ENCODE measurements around the gene COBL. TPM values are rescaled to one million over a fixed set of nuclear protein-coding genes. Genes with fewer than 3 reads are reported as not detected.

Gene COBL
- polyA plus RNA-seq, 1 donor (not counting 4 experiments of a cell fraction or from before 2014, with no cell fraction given), result 4.5 TPM

DNA sequence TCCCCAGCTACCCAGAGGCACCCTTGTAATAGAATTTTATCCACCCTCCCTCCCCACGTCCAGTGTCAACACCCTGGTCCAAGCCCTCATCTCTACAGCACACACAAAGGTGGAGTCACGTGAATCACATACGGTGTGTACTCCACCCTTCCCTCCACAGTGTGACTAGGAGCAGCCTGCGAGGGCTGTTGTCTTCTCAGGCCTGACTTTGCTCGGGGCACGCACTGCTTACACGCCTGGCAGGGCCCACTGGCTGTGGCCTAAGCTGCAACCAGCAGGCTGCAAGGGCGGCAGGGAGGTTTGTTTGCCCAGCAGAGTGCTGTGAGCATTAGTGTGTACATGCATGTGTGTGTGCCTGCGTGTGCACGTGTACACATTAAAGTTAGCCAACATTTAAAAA lies 93.7 kb downstream of the COBL start:
- no peak overlapping the region for H3K27ac ChIP-seq (ENCODE audit: control insufficient read depth, insufficient read depth, low read length)
- no peaks in the 10 kb centered on the region for H3K9me1 ChIP-seq (ENCODE audit: control insufficient read depth, extremely low read depth, insufficient read depth, low read length)
- H3K79me2 ChIP-seq (ENCODE audit: control insufficient read depth, insufficient read depth, low read length), result no peaks in the 10 kb centered on the region
- DNase-seq (ENCODE audit: low read depth, low spot score) (no peak), FAIRE-seq (no peak)
- H4K20me1 ChIP-seq (ENCODE audit: control insufficient read depth, extremely low read depth, insufficient read depth, low read length), result no peaks in the 10 kb centered on the region
- no peaks in the 10 kb centered on the region for H3K9me3 ChIP-seq (ENCODE audit: control insufficient read depth, low read depth, low read length)
- H3K4me3 ChIP-seq (ENCODE audit: control insufficient read depth in 2 of 3, extremely low read depth in 1 of 3, insufficient read depth in 2 of 3, low read depth in 1 of 3, low read length in 3 of 3), result no peak overlapping the region
- TF ChIP-seq, protein P1, sequence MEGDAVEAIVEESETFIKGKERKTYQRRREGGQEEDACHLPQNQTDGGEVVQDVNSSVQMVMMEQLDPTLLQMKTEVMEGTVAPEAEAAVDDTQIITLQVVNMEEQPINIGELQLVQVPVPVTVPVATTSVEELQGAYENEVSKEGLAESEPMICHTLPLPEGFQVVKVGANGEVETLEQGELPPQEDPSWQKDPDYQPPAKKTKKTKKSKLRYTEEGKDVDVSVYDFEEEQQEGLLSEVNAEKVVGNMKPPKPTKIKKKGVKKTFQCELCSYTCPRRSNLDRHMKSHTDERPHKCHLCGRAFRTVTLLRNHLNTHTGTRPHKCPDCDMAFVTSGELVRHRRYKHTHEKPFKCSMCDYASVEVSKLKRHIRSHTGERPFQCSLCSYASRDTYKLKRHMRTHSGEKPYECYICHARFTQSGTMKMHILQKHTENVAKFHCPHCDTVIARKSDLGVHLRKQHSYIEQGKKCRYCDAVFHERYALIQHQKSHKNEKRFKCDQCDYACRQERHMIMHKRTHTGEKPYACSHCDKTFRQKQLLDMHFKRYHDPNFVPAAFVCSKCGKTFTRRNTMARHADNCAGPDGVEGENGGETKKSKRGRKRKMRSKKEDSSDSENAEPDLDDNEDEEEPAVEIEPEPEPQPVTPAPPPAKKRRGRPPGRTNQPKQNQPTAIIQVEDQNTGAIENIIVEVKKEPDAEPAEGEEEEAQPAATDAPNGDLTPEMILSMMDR (optimal IDR thresholded peaks at IDR 0.05 in 1 of 3, IDR thresholded peaks at IDR 0.05 in 1 of 3, conservative IDR thresholded peaks at IDR 0.05 in 1 of 3; ENCODE audit: extremely low read depth in 1 of 3, insufficient read depth in 2 of 3, low read length in 3 of 3), result no peak
- TF ChIP-seq EZH2 (IDR thresholded peaks at IDR 0.05; ENCODE audit: low read length), result no peak
- no peaks in the 10 kb centered on the region for H3K27me3 ChIP-seq (ENCODE audit: control insufficient read depth, extremely low read depth, insufficient read depth, low read length)
- no peak overlapping the region for H2AFZ ChIP-seq (ENCODE audit: control insufficient read depth, low read length)
- H3K4me1 ChIP-seq (ENCODE audit: control insufficient read depth, extremely low read depth, insufficient read depth, low read length), result peaks cover 21% of the 10 kb centered on the region
- dilution Hi-C loops (cut with MboI; ENCODE audit: extremely low pct_ligation_motif_present, low sequenced_read_pairs), result no loop called here
- no peak overlapping the region for H3K4me2 ChIP-seq (ENCODE audit: control insufficient read depth, extremely low read depth, insufficient read depth, low read depth, low read length)
- H3K9ac ChIP-seq (ENCODE audit: control insufficient read depth, extremely low read depth, insufficient read depth, low read length), result no peak overlapping the region
- no peaks in the 10 kb centered on the region for H3K36me3 ChIP-seq (ENCODE audit: control insufficient read depth in 2 of 2, extremely low read depth in 1 of 2, insufficient read depth in 2 of 2, low read length in 2 of 2)

DNA sequence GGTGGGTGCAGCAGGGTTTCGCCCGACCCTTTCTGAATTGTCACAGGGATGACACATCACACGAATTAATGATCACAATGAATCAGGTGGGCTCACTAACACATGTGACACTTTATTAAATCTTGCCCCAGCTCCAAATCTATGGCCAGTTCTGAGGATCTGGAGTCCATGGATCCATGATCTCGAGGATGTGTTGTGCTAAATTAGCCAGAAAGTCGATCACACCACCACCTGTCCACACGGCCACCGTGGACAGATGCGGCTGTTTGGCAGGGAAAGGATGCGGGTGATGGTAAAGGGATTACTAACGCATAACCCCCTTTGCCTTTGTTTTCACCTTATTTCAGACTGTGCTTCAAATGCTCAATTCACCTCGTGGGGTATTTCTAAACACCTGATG lies 96.4 kb downstream of the COBL start:
- H3K27me3 ChIP-seq (ENCODE audit: control insufficient read depth, extremely low read depth, insufficient read depth, low read length), result no peaks in the 10 kb centered on the region
- H3K4me2 ChIP-seq (ENCODE audit: control insufficient read depth, extremely low read depth, insufficient read depth, low read depth, low read length), result no peak overlapping the region
- no peaks in the 10 kb centered on the region for H3K79me2 ChIP-seq (ENCODE audit: control insufficient read depth, insufficient read depth, low read length)
- DNase-seq (ENCODE audit: low read depth, low spot score) (no peak), FAIRE-seq (no peak)
- H3K9ac ChIP-seq (ENCODE audit: control insufficient read depth, extremely low read depth, insufficient read depth, low read length), result no peak overlapping the region
- no peaks in the 10 kb centered on the region for H3K36me3 ChIP-seq (ENCODE audit: control insufficient read depth in 2 of 2, extremely low read depth in 1 of 2, insufficient read depth in 2 of 2, low read length in 2 of 2)
- H3K9me3 ChIP-seq (ENCODE audit: control insufficient read depth, low read depth, low read length), result no peaks in the 10 kb centered on the region
- no peaks in the 10 kb centered on the region for H3K4me1 ChIP-seq (ENCODE audit: control insufficient read depth, extremely low read depth, insufficient read depth, low read length)
- TF ChIP-seq, protein P1 (optimal IDR thresholded peaks at IDR 0.05 in 1 of 3, IDR thresholded peaks at IDR 0.05 in 1 of 3, conservative IDR thresholded peaks at IDR 0.05 in 1 of 3; ENCODE audit: extremely low read depth in 1 of 3, insufficient read depth in 2 of 3, low read length in 3 of 3), result no peak
- TF ChIP-seq EZH2 (IDR thresholded peaks at IDR 0.05; ENCODE audit: low read length), result no peak
- H3K27ac ChIP-seq (ENCODE audit: control insufficient read depth, insufficient read depth, low read length), result no peak overlapping the region
- H3K4me3 ChIP-seq (ENCODE audit: control insufficient read depth in 2 of 3, extremely low read depth in 1 of 3, insufficient read depth in 2 of 3, low read depth in 1 of 3, low read length in 3 of 3), result no peak overlapping the region
- no peaks in the 10 kb centered on the region for H4K20me1 ChIP-seq (ENCODE audit: control insufficient read depth, extremely low read depth, insufficient read depth, low read length)
- H3K9me1 ChIP-seq (ENCODE audit: control insufficient read depth, extremely low read depth, insufficient read depth, low read length), result no peaks in the 10 kb centered on the region
- no peak overlapping the region for H2AFZ ChIP-seq (ENCODE audit: control insufficient read depth, low read length)
- dilution Hi-C loops (cut with MboI; ENCODE audit: extremely low pct_ligation_motif_present, low sequenced_read_pairs), result no loop called here
